Kidney epithelial cell (primary cell): Measurements from ENCODE around the gene ID4. TPM values are rescaled to one million over a fixed set of nuclear protein-coding genes. Genes with fewer than 3 reads are reported as not detected.

Experiments used
- DNase-seq: peaks from one replicate; pipeline ENCODE4 v3.0.0-alpha.2; 2010; ENCODE audit warnings: low read depth
- H3K27me3 ChIP-seq: 2 replicates; pipeline ENCODE4 v1.6.0; 2011; ENCODE audit warnings: low read length; ENCODE audit not compliant: control insufficient read depth, insufficient read depth
- H3K36me3 ChIP-seq: 2 replicates; pipeline ENCODE4 v1.5.1; 2011; ENCODE audit warnings: low read length; ENCODE audit not compliant: control insufficient read depth, insufficient read depth
- H3K4me3 ChIP-seq: 2 replicates; pipeline ENCODE4 v1.5.1; 2011; ENCODE audit warnings: low read depth, mild to moderate bottlenecking, control low read depth, low read length
- total RNA-seq: library from RNA; depleted of rRNA; stranded (reverse); fragments of >200 nt; gene quantifications from 2 replicates; pipeline ENCODE4 v1.2.3, GENCODE V29; 2015
- TF ChIP-seq, protein P1 (sequence below): IDR thresholded peaks from 2 replicates; pipeline ENCODE4 v1.5.1; 2011; ENCODE audit warnings: mild to moderate bottlenecking, moderate library complexity, low read length, control low read depth, inconsistent platforms; ENCODE audit not compliant: insufficient read depth, poor library complexity, severe bottlenecking

The ID4 gene, protein sequence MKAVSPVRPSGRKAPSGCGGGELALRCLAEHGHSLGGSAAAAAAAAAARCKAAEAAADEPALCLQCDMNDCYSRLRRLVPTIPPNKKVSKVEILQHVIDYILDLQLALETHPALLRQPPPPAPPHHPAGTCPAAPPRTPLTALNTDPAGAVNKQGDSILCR
- total RNA-seq, result 16.3 and 17.3 TPM in 2 replicates

DNA sequence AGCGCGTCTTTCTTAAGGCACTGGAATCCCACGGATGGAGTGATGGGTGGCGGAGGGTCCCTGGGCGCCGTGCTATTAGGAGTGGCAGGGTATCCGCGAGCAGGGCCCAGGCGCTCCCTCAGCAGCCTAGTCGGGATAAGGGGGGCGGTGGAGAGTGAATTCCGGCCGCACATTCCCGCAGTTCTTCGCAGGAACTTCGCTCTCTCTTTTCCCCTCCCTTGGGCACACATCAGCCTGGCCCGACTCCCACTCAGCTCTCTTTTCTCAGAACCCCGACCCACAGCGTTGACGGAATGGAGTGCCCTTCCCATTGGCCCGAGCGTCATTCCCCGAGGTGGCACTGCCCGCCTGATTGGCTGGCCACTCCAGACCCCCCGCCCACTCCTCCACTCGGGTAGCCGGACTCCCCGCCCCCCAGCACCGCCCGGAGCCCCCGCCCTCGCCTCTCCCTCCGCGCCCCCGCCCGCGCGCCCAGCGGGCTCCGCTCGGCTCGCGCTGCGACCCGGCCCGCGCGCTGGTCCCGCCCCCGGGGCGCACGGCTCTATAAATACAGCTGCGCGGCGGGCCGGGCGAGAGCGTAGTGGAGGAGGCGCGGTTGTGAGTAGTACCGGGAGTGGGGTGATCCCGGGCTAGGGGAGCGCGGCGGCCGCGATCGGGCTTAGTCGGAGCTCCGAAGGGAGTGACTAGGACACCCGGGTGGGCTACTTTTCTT, at the start of gene ID4:
Gene ID4 (plus strand): TSS at position 572 of the 712 bp plus-strand sequence. CDS start 385 bp downstream, outside the sequence.
- peak; percentile 53 for DNase-seq

DNA sequence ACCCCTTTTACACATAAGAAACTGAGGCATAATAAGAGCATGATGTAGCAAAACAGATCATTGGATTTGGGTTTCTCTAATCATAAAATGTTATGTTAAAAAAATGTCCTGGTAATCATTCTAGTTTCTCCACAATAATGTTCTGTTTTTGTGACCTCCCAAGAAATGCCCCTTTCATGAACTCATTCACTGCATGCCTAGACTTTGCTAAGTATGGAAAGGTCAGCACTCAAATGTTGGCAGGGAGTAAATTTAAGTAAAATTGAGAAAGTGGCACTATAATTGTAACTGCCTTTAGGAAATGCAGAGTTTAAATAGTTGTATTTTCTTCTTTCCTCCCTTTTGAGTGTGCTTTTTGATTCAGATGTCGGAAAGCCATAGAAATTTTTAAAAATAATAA, 48.5 kb upstream of the ID4 start:
- H3K4me3 ChIP-seq, result no peak overlapping the region
- no peaks in the 10 kb centered on the region for H3K36me3 ChIP-seq
- no peaks in the 10 kb centered on the region for H3K27me3 ChIP-seq
- TF ChIP-seq, protein P1, sequence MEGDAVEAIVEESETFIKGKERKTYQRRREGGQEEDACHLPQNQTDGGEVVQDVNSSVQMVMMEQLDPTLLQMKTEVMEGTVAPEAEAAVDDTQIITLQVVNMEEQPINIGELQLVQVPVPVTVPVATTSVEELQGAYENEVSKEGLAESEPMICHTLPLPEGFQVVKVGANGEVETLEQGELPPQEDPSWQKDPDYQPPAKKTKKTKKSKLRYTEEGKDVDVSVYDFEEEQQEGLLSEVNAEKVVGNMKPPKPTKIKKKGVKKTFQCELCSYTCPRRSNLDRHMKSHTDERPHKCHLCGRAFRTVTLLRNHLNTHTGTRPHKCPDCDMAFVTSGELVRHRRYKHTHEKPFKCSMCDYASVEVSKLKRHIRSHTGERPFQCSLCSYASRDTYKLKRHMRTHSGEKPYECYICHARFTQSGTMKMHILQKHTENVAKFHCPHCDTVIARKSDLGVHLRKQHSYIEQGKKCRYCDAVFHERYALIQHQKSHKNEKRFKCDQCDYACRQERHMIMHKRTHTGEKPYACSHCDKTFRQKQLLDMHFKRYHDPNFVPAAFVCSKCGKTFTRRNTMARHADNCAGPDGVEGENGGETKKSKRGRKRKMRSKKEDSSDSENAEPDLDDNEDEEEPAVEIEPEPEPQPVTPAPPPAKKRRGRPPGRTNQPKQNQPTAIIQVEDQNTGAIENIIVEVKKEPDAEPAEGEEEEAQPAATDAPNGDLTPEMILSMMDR, result no peak
- DNase-seq, result no peak

More for the DNA sequence above, at the start of gene ID4:
- TF ChIP-seq, protein P1, result no peak
- H3K36me3 ChIP-seq, result no peaks in the 10 kb centered on the region
- no peaks in the 10 kb centered on the region for H3K27me3 ChIP-seq
- H3K4me3 ChIP-seq, result peak within 1 kb of the TSS; percentile 55

DNA sequence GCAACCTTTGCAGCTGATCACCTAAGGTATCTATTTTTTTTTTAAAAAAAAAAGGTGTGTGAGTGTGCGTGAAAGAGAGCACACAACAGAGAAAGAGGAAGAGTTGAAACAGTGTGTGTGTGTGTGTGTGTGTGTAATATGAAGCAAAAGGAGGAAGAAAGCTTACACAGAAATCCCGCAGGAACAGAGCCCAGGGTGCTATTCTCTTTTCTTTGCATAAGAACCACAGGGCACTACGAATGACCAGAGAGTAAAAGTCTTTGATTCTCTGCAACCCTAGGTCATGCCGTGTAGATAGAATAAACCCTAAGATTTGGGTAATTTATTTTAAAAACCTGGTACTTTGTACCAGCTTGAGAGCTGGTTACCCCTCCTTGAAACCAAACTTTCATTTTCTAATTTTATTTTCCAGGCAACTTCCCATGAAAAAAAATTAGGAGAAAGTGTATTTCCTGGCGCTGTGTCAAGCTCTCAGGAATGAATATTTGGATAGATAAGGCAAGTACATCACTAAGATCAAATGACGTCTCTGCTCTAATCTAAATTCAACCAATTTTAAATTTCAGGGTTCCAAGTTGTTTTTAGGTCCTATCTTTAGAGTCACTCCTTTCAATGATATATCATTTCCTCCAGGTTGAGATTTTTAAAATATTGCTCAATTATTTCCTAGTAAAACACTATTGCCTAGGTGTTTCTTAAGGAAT, 47.9 kb upstream of the ID4 start:
- H3K4me3 ChIP-seq, result no peak overlapping the region

DNA sequence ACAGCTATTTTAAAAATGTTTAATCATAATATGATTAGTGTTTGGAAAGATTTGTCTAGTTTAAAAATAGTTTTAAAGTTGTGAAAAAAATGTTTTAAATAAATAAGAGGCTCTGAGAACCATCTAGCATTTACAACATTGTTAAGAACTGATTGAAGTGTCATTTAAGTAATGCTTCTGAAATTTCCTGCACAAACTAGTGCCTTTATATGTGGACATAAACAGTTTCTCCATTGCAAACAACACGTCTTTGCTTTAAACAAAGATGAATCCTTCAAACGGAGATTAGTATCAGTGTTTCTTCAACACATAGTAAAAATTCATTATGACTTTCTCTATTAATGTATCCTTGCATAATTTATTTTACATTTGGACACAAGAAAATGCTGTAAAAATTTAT, 45.9 kb upstream of the ID4 start:
- no peak for DNase-seq
- TF ChIP-seq, protein P1, result no peak
- no peak overlapping the region for H3K4me3 ChIP-seq

More for the DNA sequence above, 47.9 kb upstream of the ID4 start:
- no peak for DNase-seq
- H3K36me3 ChIP-seq, result no peaks in the 10 kb centered on the region
- no peaks in the 10 kb centered on the region for H3K27me3 ChIP-seq
- TF ChIP-seq, protein P1, result no peak

DNA sequence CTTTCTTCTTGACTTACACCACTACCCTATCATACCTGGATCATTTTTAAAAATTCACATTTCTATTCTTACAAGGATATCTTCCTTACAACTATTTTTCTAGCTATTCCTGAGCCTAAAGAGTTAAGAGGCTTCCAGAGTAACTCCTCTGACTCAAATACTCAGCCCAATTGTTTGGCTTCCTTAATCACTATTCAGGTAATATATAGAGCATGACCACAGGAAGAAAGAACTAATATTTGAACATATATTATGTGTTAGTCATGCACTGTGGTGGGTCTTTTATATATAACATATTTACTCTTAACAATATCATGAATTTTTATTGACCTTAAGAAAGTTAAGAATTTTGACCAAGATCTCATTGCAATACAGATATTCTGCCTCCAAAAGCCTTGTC, 42.0 kb upstream of the ID4 start:
- no peak for DNase-seq
- no peaks in the 10 kb centered on the region for H3K36me3 ChIP-seq

More for the DNA sequence above, 45.9 kb upstream of the ID4 start:
- Histone ChIP-seq H3K27me3 (no peaks in the 10 kb centered on the region), H3K36me3 (no peaks in the 10 kb centered on the region)

More for the DNA sequence above, 42.0 kb upstream of the ID4 start:
- Histone ChIP-seq H3K4me3 (no peak overlapping the region), H3K27me3 (no peaks in the 10 kb centered on the region)
- TF ChIP-seq, protein P1, result no peak
